ENCODE results near the gene ADAM12. TPM values are rescaled to one million over a fixed set of nuclear protein-coding genes. Genes with fewer than 3 reads are reported as not detected.
"Not testable (repeated sequence)": the region's sequence is repeated elsewhere in the genome, so short reads cannot be mapped to it uniquely, and the experiment has no call there.

The ADAM12 gene
- total RNA-seq, 1 experiment from 2014 or later = 15.8 TPM

DNA sequence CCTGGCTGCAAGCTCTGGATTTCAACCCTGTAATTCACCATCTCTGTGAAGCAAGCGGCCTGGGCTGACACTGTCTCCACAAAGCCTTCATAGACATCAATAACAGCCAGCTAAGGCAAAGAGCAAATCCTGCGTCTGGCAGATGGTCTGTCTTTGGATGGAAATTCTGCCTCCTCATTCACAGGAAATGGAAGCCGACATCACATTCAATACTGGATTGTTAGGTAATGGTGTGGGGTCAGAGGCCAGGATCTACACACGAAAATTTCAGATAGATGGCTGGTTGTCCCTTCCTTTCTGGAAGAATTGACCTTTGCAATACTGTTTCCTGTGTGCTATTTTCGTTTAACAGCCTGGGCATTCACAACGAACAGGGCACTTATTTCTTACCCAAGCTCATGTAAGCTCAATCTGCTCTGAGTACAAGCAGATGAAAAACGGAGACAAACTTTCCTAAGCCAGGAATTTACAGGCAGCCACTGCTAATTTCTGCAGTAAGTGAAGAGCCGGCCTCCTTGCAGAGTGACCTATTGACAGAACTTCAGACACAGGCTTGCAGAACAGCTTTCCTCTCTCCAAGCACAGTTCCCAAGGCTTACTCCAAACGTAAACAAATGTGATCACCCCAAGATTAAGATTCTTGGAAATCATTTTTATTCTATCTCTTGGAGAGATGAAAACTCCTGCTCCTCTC lies 3.1 kb upstream of the ADAM12 start:
- Histone ChIP-seq H3K4me3 (no peak overlapping the region), H3K27me3 (no peaks in the 10 kb centered on the region), H3K36me3 (no peaks in the 10 kb centered on the region), H3K9me3 (no peaks in the 10 kb centered on the region; the same call in 1 of the 2 replicates)
- DNase-seq = no peak

DNA sequence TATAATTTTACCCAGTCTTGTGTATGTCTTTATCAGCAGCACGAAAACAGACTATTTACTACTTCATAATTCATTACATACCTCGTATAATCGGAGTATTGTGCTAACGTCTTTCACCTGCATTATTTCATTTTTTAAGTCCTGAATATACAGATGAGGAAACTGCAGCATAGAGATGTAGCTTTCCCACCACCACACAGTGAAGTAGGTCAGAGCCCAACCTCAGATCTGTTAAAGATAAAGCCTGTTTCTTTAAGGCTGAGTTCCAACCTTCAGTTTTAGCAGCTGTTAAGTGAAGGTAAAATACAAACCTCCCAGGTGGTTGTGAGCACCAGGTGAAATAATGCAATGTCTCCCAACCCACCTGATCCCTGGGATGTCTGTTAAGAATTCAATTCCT lies 2.0 kb upstream of the ADAM12 start:
- Histone ChIP-seq H3K9me3 (no peaks in the 10 kb centered on the region; the same call in 1 of the 2 replicates), H3K36me3 (peaks cover 5% of the 10 kb centered on the region), H3K27me3 (no peaks in the 10 kb centered on the region), H3K4me3 (no peak overlapping the region)
- no peak for DNase-seq

DNA sequence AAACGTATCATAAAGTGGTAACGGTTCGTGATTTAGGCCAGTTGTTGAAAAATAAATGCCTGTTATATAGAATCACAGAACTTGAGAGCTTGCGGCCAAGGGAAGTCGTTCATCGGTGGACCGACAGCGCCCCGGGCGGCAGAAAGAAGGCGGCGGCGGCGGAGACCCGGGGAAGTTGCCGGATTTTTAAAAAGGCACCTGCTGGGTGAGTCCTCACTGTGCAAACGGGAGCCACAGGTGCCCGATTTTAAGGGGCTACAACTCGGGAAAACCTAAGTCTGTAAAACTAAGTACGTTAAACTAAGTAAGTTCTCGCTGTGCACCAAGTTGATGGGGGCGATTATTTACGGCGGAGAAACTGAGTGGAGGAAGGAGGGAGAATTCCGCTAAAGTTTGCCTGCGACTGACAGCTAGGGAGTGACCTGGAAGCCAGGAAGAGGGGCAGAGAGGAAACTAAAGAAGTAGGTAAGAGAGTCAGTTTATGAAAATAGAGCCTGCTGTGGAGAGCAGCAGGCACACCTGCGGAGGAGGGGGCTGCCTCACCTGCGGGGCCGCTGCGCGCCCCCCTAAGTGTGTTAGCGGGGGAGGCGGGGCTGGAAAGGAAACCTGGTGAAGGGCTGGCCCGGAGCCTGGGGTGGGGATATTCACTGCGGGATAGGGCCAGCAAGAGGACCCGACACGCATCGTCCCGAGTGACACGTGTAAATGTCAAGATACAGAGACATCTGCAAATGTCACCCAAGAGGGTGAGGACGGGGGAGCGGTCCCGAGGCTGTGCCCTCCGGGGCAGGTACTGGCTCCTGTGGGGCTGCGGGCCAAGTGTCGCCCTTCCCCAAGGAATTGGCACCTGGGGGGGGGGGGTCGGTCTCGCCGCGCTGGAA lies 996 bp downstream of the ADAM12 start:
- Histone ChIP-seq H3K9me3 (peaks cover 16% of the 10 kb centered on the region), H3K27me3 (no peaks in the 10 kb centered on the region), H3K36me3 (peaks cover 33% of the 10 kb centered on the region), H3K4me3 (peak overlapping the region; percentile 64)
- peak; percentile 72 for DNase-seq

DNA sequence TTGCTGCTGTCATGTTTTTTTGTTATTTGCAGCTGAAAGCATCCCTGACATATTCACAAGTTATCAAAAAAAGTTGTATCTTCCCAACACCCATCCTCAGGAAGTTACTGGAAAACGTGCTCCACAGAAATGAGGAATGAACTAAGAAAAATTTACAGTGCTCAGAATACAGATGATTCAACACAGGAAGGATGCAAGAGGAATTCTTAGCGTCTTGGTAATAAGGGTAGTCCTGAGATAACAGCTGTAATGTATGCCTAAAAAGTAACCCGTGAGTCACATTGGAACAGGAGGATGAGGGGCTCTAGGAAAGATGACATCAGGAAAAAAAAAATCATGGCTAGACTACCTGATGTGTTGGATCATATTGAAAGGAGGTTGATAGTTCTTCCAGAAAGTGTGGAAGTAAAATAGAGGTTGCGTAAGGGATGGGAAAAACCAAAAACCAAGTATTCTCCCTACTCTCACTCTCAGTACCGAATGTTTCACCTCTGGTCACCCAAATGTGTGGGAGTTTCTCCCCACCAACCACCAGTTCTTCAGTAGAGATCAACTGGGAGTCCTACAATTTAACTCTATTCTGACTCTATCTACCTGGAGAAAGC lies 3.9 kb downstream of the ADAM12 start:
- Histone ChIP-seq H3K27me3 (no peaks in the 10 kb centered on the region), H3K4me3 (no peak overlapping the region), H3K9me3 (peaks cover 16% of the 10 kb centered on the region), H3K36me3 (peaks cover 36% of the 10 kb centered on the region)
- no peak for DNase-seq

DNA sequence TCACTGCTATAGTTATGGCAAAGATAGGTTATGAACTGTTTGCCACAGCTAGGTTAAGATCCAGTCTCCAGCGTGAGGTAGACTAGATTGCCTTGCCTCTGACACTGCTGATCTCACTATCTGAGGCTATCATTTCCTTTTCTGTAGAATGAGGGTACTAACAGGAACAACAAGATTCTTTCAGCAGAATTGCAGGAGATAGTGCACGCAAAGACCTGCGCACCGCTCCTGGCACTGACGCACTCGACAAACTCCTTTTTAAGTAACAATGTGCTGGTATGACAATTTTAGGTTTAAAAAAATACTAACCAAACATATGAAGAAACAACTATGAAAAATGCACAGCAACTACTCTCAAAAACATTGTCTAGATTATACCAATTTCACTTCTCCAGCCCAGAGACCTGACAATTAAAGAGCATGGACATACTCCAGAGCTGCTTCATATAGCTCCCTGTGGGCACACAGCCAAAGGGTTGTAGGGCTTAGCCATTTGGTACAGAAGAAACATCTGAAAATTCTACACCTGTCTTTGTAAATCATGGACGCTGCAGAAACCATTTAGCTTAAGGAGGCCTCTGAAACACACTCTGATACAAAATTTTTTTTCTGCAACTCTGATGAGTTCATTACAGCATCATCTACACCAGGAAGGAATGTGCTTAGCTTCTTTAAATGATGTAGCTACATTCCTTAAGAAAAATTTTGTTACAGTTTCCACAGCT lies 7.8 kb downstream of the ADAM12 start:
- peaks cover 32% of the 10 kb centered on the region for H3K36me3 ChIP-seq
- H3K4me3 ChIP-seq = no peak overlapping the region
- H3K9me3 ChIP-seq = peaks cover 20% of the 10 kb centered on the region
- no peaks in the 10 kb centered on the region for H3K27me3 ChIP-seq
- no peak for DNase-seq

DNA sequence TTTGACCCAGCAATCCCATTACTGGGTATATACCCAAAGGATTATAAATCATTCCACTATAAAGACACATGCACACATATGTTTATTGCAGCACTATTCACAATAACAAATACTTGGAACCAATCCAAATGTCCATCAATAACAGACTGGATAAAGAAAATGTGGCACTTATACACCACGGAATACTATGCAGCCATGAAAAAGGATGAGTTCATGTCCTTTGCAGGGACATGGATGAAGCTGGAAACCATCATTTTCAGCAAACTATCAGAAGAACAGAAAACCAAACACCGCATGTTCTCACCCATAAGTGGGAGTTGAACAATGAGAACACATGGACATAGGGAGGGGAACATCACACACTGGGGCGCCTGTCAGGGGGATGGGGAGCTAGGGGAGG lies 9.1 kb downstream of the ADAM12 start:
- not testable (repeated sequence) for H3K27me3 ChIP-seq, H3K4me3 ChIP-seq, DNase-seq
- Histone ChIP-seq H3K9me3 (peaks cover 20% of the 10 kb centered on the region), H3K36me3 (peaks cover 23% of the 10 kb centered on the region)

DNA sequence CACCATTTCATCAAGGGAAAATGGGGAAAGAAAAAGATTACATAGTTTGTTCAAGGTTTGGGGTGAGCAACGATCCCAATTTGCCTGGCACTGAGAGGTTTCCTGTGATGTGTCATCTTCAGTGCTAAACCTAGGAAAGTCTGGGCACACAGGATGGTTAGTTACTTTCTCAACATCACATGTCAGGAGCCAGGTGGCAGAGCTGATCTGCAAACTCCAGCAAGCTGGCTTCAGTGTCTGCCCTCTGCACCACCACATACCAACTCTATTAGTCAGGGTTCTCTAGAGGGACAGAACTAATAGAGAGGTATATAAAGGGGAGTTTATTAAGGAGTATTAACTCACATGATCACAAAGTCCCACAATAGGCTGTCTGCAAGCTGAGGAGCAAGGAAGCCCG lies 11.3 kb downstream of the ADAM12 start:
- DNase-seq = peak; percentile 75
- H3K4me3 ChIP-seq = no peak overlapping the region
- H3K36me3 ChIP-seq = peaks cover 7% of the 10 kb centered on the region
- H3K9me3 ChIP-seq = peaks cover 7% of the 10 kb centered on the region; the same call in 1 of the 2 replicates
- H3K27me3 ChIP-seq = no peaks in the 10 kb centered on the region

DNA sequence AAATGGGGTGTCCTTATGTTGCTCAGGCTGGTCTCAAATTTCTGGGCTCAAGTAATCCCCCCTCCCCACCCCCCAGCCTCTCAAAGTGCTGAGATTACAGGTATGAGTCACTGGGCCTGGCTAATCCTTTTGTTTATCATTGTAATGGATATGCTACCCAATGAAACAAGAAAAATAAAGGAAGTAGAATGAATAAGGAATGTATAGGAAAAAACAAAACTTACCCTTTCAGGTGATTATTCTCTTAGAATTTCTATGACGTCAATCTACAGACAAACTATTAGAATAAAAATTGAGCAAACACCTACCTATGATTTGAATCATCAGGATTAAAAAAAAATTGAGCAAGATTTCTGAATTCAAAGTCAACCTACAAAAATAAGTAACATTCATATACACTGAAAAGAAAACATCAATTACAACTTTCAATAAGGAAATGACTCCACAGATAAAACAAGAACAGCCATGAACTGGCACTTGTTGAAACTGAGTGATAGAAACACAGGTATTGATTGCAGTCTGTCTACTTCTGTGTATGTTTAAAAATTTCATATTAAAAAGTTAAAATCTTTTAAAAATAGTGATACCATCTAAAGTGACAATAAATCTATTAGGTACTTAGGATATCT lies 12.2 kb downstream of the ADAM12 start:
- Histone ChIP-seq H3K27me3 (no peaks in the 10 kb centered on the region), H3K4me3 (no peak overlapping the region), H3K9me3 (peaks cover 7% of the 10 kb centered on the region; the same call in 1 of the 2 replicates), H3K36me3 (peaks cover 7% of the 10 kb centered on the region)
- peak; percentile 39 for DNase-seq

DNA sequence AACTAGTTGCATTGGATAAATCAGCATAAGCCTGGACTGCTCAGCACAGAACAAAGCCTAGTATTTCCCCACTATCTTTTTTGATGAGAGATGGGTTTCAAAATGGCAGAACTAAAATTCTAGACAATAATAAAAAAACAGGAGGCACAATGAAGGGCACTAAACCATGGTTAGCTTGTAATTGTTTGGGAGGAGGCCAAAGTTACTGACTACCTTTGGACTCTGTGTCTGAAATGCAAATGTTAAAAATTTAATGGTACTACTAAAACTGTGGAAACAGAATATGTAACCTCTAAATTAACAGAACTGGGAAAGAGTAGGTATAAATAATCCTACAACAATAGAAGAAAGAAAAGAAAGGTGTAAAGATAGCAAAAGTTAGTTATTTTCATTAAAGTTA lies 13.0 kb downstream of the ADAM12 start:
- peaks cover 7% of the 10 kb centered on the region for H3K36me3 ChIP-seq
- no peak overlapping the region for H3K4me3 ChIP-seq
- no peak for DNase-seq
- H3K27me3 ChIP-seq = no peaks in the 10 kb centered on the region
- H3K9me3 ChIP-seq = peaks cover 7% of the 10 kb centered on the region; the same call in 1 of the 2 replicates

DNA sequence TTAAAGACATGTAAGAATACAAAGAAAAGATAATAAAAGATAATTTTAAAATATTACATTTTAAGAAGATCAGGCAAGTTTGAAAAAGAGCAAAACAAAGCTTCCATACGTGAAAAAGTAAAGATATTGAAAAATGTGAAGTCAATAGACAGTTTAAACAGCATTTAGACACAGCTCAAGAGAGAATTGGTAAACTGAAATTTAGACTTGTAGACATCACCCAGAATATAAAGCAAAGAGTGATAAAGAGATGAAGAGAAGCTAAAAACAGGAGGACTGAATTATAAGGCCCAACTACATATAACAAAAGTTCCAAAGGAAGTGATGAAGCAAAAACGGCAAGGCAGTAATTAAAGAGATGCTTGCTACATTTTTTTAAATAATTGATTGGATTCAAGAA lies 13.8 kb downstream of the ADAM12 start:
- DNase-seq = no peak
- peaks cover 7% of the 10 kb centered on the region for H3K36me3 ChIP-seq
- H3K9me3 ChIP-seq = peaks cover 7% of the 10 kb centered on the region; the same call in 1 of the 2 replicates
- no peaks in the 10 kb centered on the region for H3K27me3 ChIP-seq
- H3K4me3 ChIP-seq = no peak overlapping the region

DNA sequence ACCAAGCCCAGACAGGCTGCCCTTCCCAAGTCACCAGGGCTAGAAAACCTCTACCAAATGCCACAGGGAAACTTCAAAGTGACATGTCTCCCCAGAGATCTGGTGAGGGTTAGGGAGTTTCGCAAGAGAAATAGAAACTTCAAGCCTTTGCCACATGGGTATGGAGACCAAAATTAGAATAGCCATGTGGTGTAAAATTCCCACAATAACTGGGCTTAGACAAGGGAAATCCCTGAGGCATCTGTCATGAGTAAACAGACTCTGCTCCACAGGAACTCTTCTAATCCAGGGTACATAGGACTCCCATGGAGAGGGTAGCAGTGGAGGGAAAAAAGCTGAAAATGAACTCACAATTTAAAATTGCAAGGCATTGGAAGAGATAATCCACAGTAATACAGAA lies 14.3 kb downstream of the ADAM12 start:
- Histone ChIP-seq H3K4me3 (no peak overlapping the region), H3K36me3 (peaks cover 7% of the 10 kb centered on the region), H3K9me3 (peaks cover 4% of the 10 kb centered on the region; the same call in 1 of the 2 replicates), H3K27me3 (no peaks in the 10 kb centered on the region)
- DNase-seq = no peak

DNA sequence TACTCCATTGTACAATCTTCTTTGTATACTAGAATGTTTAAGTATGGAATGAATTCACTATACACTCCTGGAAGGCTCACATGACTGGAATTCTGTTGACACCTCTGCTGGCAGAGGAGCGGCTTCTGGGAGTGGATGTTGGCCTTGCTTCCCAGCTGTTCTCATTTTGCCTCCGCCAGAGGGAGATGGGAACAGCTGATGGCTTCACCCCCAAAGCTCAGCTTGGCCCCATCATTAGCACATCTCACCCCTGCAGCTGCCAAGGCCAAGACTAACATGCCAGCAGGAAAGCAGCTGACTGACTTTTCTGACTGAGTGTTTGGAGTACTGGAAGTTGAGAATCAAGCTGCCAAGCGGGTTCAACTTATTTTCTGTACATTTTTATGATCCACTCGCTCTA lies 15.1 kb downstream of the ADAM12 start:
- Histone ChIP-seq H3K9me3 (peaks cover 3% of the 10 kb centered on the region; the same call in 1 of the 2 replicates), H3K27me3 (no peaks in the 10 kb centered on the region), H3K4me3 (no peak overlapping the region), H3K36me3 (peaks cover 7% of the 10 kb centered on the region)
- DNase-seq = peak; percentile 67

DNA sequence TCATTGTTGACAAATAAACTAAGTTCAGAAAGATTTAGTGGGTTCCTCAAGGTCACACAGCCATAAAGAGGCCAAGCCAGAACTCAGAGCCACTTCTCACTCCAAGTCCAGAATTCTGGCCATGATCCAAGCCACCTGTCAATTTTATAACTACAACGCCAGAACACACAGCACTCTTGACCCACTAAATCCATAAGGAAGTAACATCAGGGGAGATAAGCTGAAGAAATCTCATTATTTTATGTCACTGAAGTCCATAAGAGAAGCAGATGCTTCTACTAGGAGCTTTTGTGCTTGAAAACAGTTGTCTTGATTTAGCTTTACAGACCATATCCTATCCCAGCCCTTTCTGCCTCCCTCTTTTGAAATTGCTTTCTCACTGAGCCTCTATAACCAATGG lies 15.9 kb downstream of the ADAM12 start:
- Histone ChIP-seq H3K9me3 (peaks cover 3% of the 10 kb centered on the region; the same call in 1 of the 2 replicates), H3K27me3 (no peaks in the 10 kb centered on the region), H3K4me3 (no peak overlapping the region), H3K36me3 (peaks cover 7% of the 10 kb centered on the region; the same call in 1 of the 2 replicates)
- no peak for DNase-seq

DNA sequence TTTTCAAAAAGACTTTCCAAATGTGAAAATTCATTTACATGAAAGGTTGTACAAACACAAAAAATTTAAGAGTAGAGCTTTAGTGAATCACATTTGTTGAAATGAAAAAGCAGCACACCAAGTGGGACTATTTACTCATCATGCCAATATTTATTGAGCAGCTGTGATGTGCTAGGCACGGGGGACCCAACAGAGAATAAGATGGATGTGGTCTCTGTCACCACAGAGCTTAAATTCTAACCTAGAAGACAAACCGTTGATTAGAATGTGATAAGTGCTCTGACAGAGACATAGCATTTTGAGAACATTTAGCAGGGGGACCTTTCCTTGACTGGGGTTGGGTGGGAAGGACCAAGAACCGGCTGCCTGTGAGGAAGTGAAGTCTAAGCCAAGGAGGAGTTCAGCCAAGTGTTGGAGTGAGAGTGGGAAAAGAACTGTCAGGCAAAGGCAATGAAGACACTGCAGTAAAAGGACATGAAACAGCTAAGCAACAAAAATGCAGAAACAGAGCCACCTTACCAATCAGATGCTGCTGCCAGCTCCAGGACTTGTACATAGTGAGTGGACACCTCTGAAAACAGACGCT lies 19.1 kb downstream of the ADAM12 start:
- DNase-seq = peak; percentile 44
- H3K27me3 ChIP-seq = no peaks in the 10 kb centered on the region
- peaks cover 4% of the 10 kb centered on the region; the same call in 1 of the 2 replicates for H3K36me3 ChIP-seq

DNA sequence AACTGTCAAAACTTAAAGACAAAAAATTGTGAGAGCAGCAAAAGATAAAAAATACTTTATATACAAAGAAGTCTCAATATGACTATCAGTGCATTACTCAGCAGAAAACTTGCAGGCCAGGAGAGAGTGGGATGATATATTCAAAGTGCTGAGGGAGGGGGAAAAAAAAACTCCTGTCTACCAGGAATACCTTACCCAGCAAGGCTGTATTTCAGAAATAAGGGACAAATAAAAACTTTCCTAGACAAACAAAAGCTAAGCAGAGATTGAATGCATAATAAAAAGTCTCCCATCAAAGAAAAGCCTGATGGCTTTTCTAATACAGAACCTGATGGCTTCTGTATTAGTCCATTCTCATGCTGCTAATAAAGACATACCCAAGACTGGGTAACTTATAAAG lies 31.1 kb downstream of the ADAM12 start:
- Histone ChIP-seq H3K4me3 (no peak overlapping the region), H3K27me3 (no peaks in the 10 kb centered on the region), H3K36me3 (no peaks in the 10 kb centered on the region; the same call in 1 of the 2 replicates), H3K9me3 (peaks cover 27% of the 10 kb centered on the region)
- DNase-seq = no peak

More for the DNA sequence above, 19.1 kb downstream of the ADAM12 start:
- Histone ChIP-seq H3K4me3 (no peak overlapping the region), H3K9me3 (0 out of 2 replicates have a peak, but pooled peaks cover 2% of the 10 kb centered on the region)

DNA sequence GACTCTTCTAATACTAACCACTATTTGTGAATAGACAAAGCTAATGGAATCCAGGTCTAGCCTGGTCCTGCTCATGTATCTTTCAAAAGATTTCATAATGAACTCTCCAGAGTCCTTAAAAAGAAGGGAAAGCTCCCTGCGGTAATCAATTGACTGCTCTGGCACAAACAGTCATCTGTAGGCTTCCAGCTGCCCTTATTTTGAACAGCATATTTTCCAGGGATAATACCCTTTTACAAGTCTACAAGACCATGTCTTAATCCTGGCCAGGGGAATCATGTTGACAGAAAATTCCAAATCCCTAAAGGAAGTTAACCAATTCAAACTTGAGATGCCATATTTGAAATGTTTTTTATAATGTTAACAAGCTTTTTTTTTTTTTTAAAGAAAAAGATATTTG lies 34.6 kb downstream of the ADAM12 start:
- H3K27me3 ChIP-seq = no peaks in the 10 kb centered on the region
- no peaks in the 10 kb centered on the region; the same call in none of the 2 replicates for H3K36me3 ChIP-seq
- H3K4me3 ChIP-seq = no peak overlapping the region
- no peak for DNase-seq
- H3K9me3 ChIP-seq = peaks cover 17% of the 10 kb centered on the region
